ENCODE data around the gene TGM1. TPM values are rescaled to one million over a fixed set of nuclear protein-coding genes. Genes with fewer than 3 reads are reported as not detected.
"Not testable (repeated sequence)": the region's sequence is repeated elsewhere in the genome, so short reads cannot be mapped to it uniquely, and the experiment has no call there.

The TGM1 gene
- total and polyA plus RNA-seq, 2 experiments from 2014 or later: 0.31 to 0.63 TPM

GRCh38 chr14:24202538-24202937 lies 60.4 kb downstream of the TGM1 start:
- Mint-ChIP-seq H3K27me3 (ENCODE audit: insufficient read depth, low read depth, poor library complexity) (peaks cover 16% of the 10 kb centered on the region), H3K4me1 (peaks cover 33% of the 10 kb centered on the region), H3K36me3 (ENCODE audit: low read depth) (peaks cover 84% of the 10 kb centered on the region), H3K9me3 (peaks cover 35% of the 10 kb centered on the region), H3K27ac (peak overlapping the region; percentile 80), H3K4me3 (peak overlapping the region; percentile 56)
- ATAC-seq (peak; percentile 30), DNase-seq (ENCODE audit: low spot score) (peak; percentile 46)
- Histone ChIP-seq H3K4me2 (peak overlapping the region; percentile 27; the same call in 1 of the 2 replicates), H3K4me3 (peak overlapping the region; percentile 41), H3K36me3 (ENCODE audit: insufficient read depth) (0 out of 2 replicates have a peak, but pooled peaks cover 11% of the 10 kb centered on the region), H3K27ac (ENCODE audit: low read depth) (peak overlapping the region; percentile 86)
- H4K20me1 ChIP-seq (replicated peaks; ENCODE audit: insufficient read depth); H3K4me1 ChIP-seq (ENCODE audit: insufficient read depth); H3K9me2 ChIP-seq (ENCODE audit: insufficient read depth); H2AFZ ChIP-seq; H3K79me2 ChIP-seq (replicated peaks; ENCODE audit: insufficient read depth); H3F3A ChIP-seq (replicated peaks; ENCODE audit: low read depth); H3K27me3 ChIP-seq (ENCODE audit: insufficient read depth): not testable (repeated sequence)

Small RNA genes lying within 50 kb of the gene (small RNA-seq; reads per million reads assigned to genes)
- gene CHMP4A (ENCODE audit: low replicate concordance): not detected
- gene MDP1 (ENCODE audit: low replicate concordance): not detected

Other genes starting within 250 kb of the TGM1 start
Only the 30 nearest of the 34 such genes appear.
- gene PCK2, start 168.9 kb downstream of the TGM1 start, total RNA-seq (2014; rRNA removed; shearing (Covaris generic)): 103 and 112 TPM in 2 replicates
- 53.5 and 57.9 TPM in 2 replicates for gene PCK2, start 168.9 kb downstream of the TGM1 start, polyA plus RNA-seq (2016; fragmentation: Nextera tagmentation; extraction: Ambion mirVana)
- gene DCAF11, start 148.4 kb downstream of the TGM1 start, total RNA-seq (2014; rRNA removed; shearing (Covaris generic)): 78.7 and 93.2 TPM in 2 replicates
- 18.6 and 19.0 TPM in 2 replicates for gene DCAF11, start 148.4 kb downstream of the TGM1 start, polyA plus RNA-seq (2016; fragmentation: Nextera tagmentation; extraction: Ambion mirVana)
- 2.2 and 5.2 TPM in 2 replicates for gene NRL, start 148.2 kb downstream of the TGM1 start, total RNA-seq (2014; rRNA removed; shearing (Covaris generic))
- gene NRL, start 148.2 kb downstream of the TGM1 start, polyA plus RNA-seq (2016; fragmentation: Nextera tagmentation; extraction: Ambion mirVana): 1.4 and 1.8 TPM in 2 replicates
- gene FITM1, start 132.5 kb downstream of the TGM1 start, total RNA-seq (2014; rRNA removed; shearing (Covaris generic)): not detected in 2 replicates
- gene FITM1, start 132.5 kb downstream of the TGM1 start, polyA plus RNA-seq (2016; fragmentation: Nextera tagmentation; extraction: Ambion mirVana): 0.53 and 0.57 TPM in 2 replicates
- 53.9 and 61.1 TPM in 2 replicates for gene PSME1, start 127.0 kb downstream of the TGM1 start, total RNA-seq (2014; rRNA removed; shearing (Covaris generic))
- 215 and 220 TPM in 2 replicates for gene PSME1, start 127.0 kb downstream of the TGM1 start, polyA plus RNA-seq (2016; fragmentation: Nextera tagmentation; extraction: Ambion mirVana)
- gene EMC9, start 121.6 kb downstream of the TGM1 start, total RNA-seq (2014; rRNA removed; shearing (Covaris generic)): 20.1 and 30.0 TPM in 2 replicates
- 64.2 and 64.9 TPM in 2 replicates for gene EMC9, start 121.6 kb downstream of the TGM1 start, polyA plus RNA-seq (2016; fragmentation: Nextera tagmentation; extraction: Ambion mirVana)
- 54.0 and 59.9 TPM in 2 replicates for gene PSME2, start 116.6 kb downstream of the TGM1 start, total RNA-seq (2014; rRNA removed; shearing (Covaris generic))
- 246 and 259 TPM in 2 replicates for gene PSME2, start 116.6 kb downstream of the TGM1 start, polyA plus RNA-seq (2016; fragmentation: Nextera tagmentation; extraction: Ambion mirVana)
- 54.8 and 86.4 TPM in 2 replicates for gene RNF31, start 115.7 kb downstream of the TGM1 start, total RNA-seq (2014; rRNA removed; shearing (Covaris generic))
- gene RNF31, start 115.7 kb downstream of the TGM1 start, polyA plus RNA-seq (2016; fragmentation: Nextera tagmentation; extraction: Ambion mirVana): 84.1 and 87.4 TPM in 2 replicates
- 8.2 and 9.2 TPM in 2 replicates for gene IRF9, start 101.9 kb downstream of the TGM1 start, total RNA-seq (2014; rRNA removed; shearing (Covaris generic))
- 8.4 and 11.1 TPM in 2 replicates for gene IRF9, start 101.9 kb downstream of the TGM1 start, polyA plus RNA-seq (2016; fragmentation: Nextera tagmentation; extraction: Ambion mirVana)
- gene REC8, start 91.1 kb downstream of the TGM1 start, total RNA-seq (2014; rRNA removed; shearing (Covaris generic)): 23.6 and 25.7 TPM in 2 replicates
- gene REC8, start 91.1 kb downstream of the TGM1 start, polyA plus RNA-seq (2016; fragmentation: Nextera tagmentation; extraction: Ambion mirVana): 36.8 and 38.8 TPM in 2 replicates
- gene IPO4, start 74.4 kb downstream of the TGM1 start, total RNA-seq (2014; rRNA removed; shearing (Covaris generic)): 84.2 and 105 TPM in 2 replicates
- gene IPO4, start 74.4 kb downstream of the TGM1 start, polyA plus RNA-seq (2016; fragmentation: Nextera tagmentation; extraction: Ambion mirVana): 34.2 and 34.3 TPM in 2 replicates
- 25.6 and 27.5 TPM in 2 replicates for gene TM9SF1, start 67.7 kb downstream of the TGM1 start, total RNA-seq (2014; rRNA removed; shearing (Covaris generic))
- 10.7 and 12.6 TPM in 2 replicates for gene TM9SF1, start 67.7 kb downstream of the TGM1 start, polyA plus RNA-seq (2016; fragmentation: Nextera tagmentation; extraction: Ambion mirVana)
- gene TSSK4, start 57.5 kb downstream of the TGM1 start, total RNA-seq (2014; rRNA removed; shearing (Covaris generic)): 0.66 and 1.0 TPM in 2 replicates
- gene TSSK4, start 57.5 kb downstream of the TGM1 start, polyA plus RNA-seq (2016; fragmentation: Nextera tagmentation; extraction: Ambion mirVana): 0.70 and 0.84 TPM in 2 replicates
- 10.6 and 19.3 TPM in 2 replicates for gene CHMP4A, start 49.7 kb downstream of the TGM1 start, total RNA-seq (2014; rRNA removed; shearing (Covaris generic))
- 30.1 and 36.9 TPM in 2 replicates for gene CHMP4A, start 49.7 kb downstream of the TGM1 start, polyA plus RNA-seq (2016; fragmentation: Nextera tagmentation; extraction: Ambion mirVana)
- gene MDP1, start 47.1 kb downstream of the TGM1 start, total RNA-seq (2014; rRNA removed; shearing (Covaris generic)): 9.6 and 9.8 TPM in 2 replicates
- 24.7 and 31.1 TPM in 2 replicates for gene MDP1, start 47.1 kb downstream of the TGM1 start, polyA plus RNA-seq (2016; fragmentation: Nextera tagmentation; extraction: Ambion mirVana)
- gene NEDD8, start 30.8 kb downstream of the TGM1 start, total RNA-seq (2014; rRNA removed; shearing (Covaris generic)): 130 and 172 TPM in 2 replicates
- gene NEDD8, start 30.8 kb downstream of the TGM1 start, polyA plus RNA-seq (2016; fragmentation: Nextera tagmentation; extraction: Ambion mirVana): 401 and 418 TPM in 2 replicates
- gene GMPR2, start 30.2 kb downstream of the TGM1 start, total RNA-seq (2014; rRNA removed; shearing (Covaris generic)): 60.6 and 67.0 TPM in 2 replicates
- 70.6 TPM in 2 replicates for gene GMPR2, start 30.2 kb downstream of the TGM1 start, polyA plus RNA-seq (2016; fragmentation: Nextera tagmentation; extraction: Ambion mirVana)
- gene TINF2, start 20.6 kb downstream of the TGM1 start, total RNA-seq (2014; rRNA removed; shearing (Covaris generic)): 24.6 and 36.0 TPM in 2 replicates
- gene TINF2, start 20.6 kb downstream of the TGM1 start, polyA plus RNA-seq (2016; fragmentation: Nextera tagmentation; extraction: Ambion mirVana): 22.0 and 24.1 TPM in 2 replicates
- gene RABGGTA, start 8.4 kb upstream of the TGM1 start, total RNA-seq (2014; rRNA removed; shearing (Covaris generic)): 18.8 and 20.7 TPM in 2 replicates
- 17.6 and 25.2 TPM in 2 replicates for gene RABGGTA, start 8.4 kb upstream of the TGM1 start, polyA plus RNA-seq (2016; fragmentation: Nextera tagmentation; extraction: Ambion mirVana)
- gene DHRS1, start 36.6 kb upstream of the TGM1 start, total RNA-seq (2014; rRNA removed; shearing (Covaris generic)): 15.4 and 22.7 TPM in 2 replicates
- 15.0 and 15.4 TPM in 2 replicates for gene DHRS1, start 36.6 kb upstream of the TGM1 start, polyA plus RNA-seq (2016; fragmentation: Nextera tagmentation; extraction: Ambion mirVana)
- gene NOP9, start 36.7 kb upstream of the TGM1 start, total RNA-seq (2014; rRNA removed; shearing (Covaris generic)): 32.4 and 32.8 TPM in 2 replicates
- 7.9 and 8.2 TPM in 2 replicates for gene NOP9, start 36.7 kb upstream of the TGM1 start, polyA plus RNA-seq (2016; fragmentation: Nextera tagmentation; extraction: Ambion mirVana)
- gene CIDEB, start 44.8 kb upstream of the TGM1 start, total RNA-seq (2014; rRNA removed; shearing (Covaris generic)): 4.6 and 8.9 TPM in 2 replicates
- gene CIDEB, start 44.8 kb upstream of the TGM1 start, polyA plus RNA-seq (2016; fragmentation: Nextera tagmentation; extraction: Ambion mirVana): 3.4 and 5.0 TPM in 2 replicates
- 6.4 and 12.6 TPM in 2 replicates for gene LTB4R2, start 47.0 kb upstream of the TGM1 start, total RNA-seq (2014; rRNA removed; shearing (Covaris generic))
- 0.40 and 0.47 TPM in 2 replicates for gene LTB4R2, start 47.0 kb upstream of the TGM1 start, polyA plus RNA-seq (2016; fragmentation: Nextera tagmentation; extraction: Ambion mirVana)
- 4.7 and 7.9 TPM in 2 replicates for gene LTB4R, start 48.3 kb upstream of the TGM1 start, total RNA-seq (2014; rRNA removed; shearing (Covaris generic))
- gene LTB4R, start 48.3 kb upstream of the TGM1 start, polyA plus RNA-seq (2016; fragmentation: Nextera tagmentation; extraction: Ambion mirVana): 2.1 TPM in 2 replicates
- 0.10 and 1.5 TPM in 2 replicates for gene ADCY4, start 71.9 kb upstream of the TGM1 start, total RNA-seq (2014; rRNA removed; shearing (Covaris generic))
- gene ADCY4, start 71.9 kb upstream of the TGM1 start, polyA plus RNA-seq (2016; fragmentation: Nextera tagmentation; extraction: Ambion mirVana): 0.40 and 0.68 TPM in 2 replicates
- gene RIPK3, start 76.8 kb upstream of the TGM1 start, total RNA-seq (2014; rRNA removed; shearing (Covaris generic)): 0.16 and 1.5 TPM in 2 replicates
- 0.31 and 0.32 TPM in 2 replicates for gene RIPK3, start 76.8 kb upstream of the TGM1 start, polyA plus RNA-seq (2016; fragmentation: Nextera tagmentation; extraction: Ambion mirVana)
- gene NFATC4, start 105.0 kb upstream of the TGM1 start, total RNA-seq (2014; rRNA removed; shearing (Covaris generic)): 20.7 and 26.6 TPM in 2 replicates
- gene NFATC4, start 105.0 kb upstream of the TGM1 start, polyA plus RNA-seq (2016; fragmentation: Nextera tagmentation; extraction: Ambion mirVana): 16.7 and 20.9 TPM in 2 replicates
- gene NYNRIN, start 135.8 kb upstream of the TGM1 start, total RNA-seq (2014; rRNA removed; shearing (Covaris generic)): 17.5 and 20.0 TPM in 2 replicates
- 3.1 TPM in 2 replicates for gene NYNRIN, start 135.8 kb upstream of the TGM1 start, polyA plus RNA-seq (2016; fragmentation: Nextera tagmentation; extraction: Ambion mirVana)
- 0.07 TPM in 1 of 2 replicates, not detected in the other for gene CBLN3, start 166.5 kb upstream of the TGM1 start, total RNA-seq (2014; rRNA removed; shearing (Covaris generic))
- gene CBLN3, start 166.5 kb upstream of the TGM1 start, polyA plus RNA-seq (2016; fragmentation: Nextera tagmentation; extraction: Ambion mirVana): 0.19 and 0.23 TPM in 2 replicates
- gene KHNYN, start 166.8 kb upstream of the TGM1 start, total RNA-seq (2014; rRNA removed; shearing (Covaris generic)): 21.9 and 28.1 TPM in 2 replicates
- 2.1 and 2.7 TPM in 2 replicates for gene KHNYN, start 166.8 kb upstream of the TGM1 start, polyA plus RNA-seq (2016; fragmentation: Nextera tagmentation; extraction: Ambion mirVana)